Hepatocyte (in vitro differentiated cells): ENCODE measurements around the gene RHCG.

ENCODE experiments used
- EZH2 ChIP-seq: fragments of 200-600 bp; sonication (generic); IDR thresholded peaks from 2 replicates; pipeline ENCODE4 v1.6.1; 2016; ENCODE audit warnings: antibody characterized with exemption, mild to moderate bottlenecking, borderline replicate concordance
- EZH2phosphoT487 ChIP-seq: fragments of 200-600 bp; sonication (generic); IDR thresholded peaks from one replicate; pipeline ENCODE4 v1.6.1; 2018; ENCODE audit warnings: antibody characterized with exemption, mild to moderate bottlenecking, low read depth, moderate library complexity; ENCODE audit not compliant: unreplicated experiment, severe bottlenecking
- TF ChIP-seq, protein P1 (sequence below): fragments of 200-600 bp; sonication (generic); IDR thresholded peaks from 2 replicates; pipeline ENCODE4 v1.5.1; 2016; ENCODE audit warnings: antibody characterized with exemption, mild to moderate bottlenecking; ENCODE audit not compliant: poor library complexity

- no peak for TF ChIP-seq EZH2
- TF ChIP-seq, protein P1, sequence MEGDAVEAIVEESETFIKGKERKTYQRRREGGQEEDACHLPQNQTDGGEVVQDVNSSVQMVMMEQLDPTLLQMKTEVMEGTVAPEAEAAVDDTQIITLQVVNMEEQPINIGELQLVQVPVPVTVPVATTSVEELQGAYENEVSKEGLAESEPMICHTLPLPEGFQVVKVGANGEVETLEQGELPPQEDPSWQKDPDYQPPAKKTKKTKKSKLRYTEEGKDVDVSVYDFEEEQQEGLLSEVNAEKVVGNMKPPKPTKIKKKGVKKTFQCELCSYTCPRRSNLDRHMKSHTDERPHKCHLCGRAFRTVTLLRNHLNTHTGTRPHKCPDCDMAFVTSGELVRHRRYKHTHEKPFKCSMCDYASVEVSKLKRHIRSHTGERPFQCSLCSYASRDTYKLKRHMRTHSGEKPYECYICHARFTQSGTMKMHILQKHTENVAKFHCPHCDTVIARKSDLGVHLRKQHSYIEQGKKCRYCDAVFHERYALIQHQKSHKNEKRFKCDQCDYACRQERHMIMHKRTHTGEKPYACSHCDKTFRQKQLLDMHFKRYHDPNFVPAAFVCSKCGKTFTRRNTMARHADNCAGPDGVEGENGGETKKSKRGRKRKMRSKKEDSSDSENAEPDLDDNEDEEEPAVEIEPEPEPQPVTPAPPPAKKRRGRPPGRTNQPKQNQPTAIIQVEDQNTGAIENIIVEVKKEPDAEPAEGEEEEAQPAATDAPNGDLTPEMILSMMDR, result peak; percentile 74
- TF ChIP-seq EZH2phosphoT487, result no peak
Measured at GRCh38 chr15:89472785-89473256, 23.6 kb downstream of the RHCG start.
